22Rv1 (cell line): ENCODE results near the gene HSF2BP.
"Not testable (repeated sequence)": the region's sequence is repeated elsewhere in the genome, so short reads cannot be mapped to it uniquely, and the experiment has no call there.

Experiments used
- CTCF ChIP-seq: fragments of 450-650 bp; IDR thresholded peaks from 2 replicates; pipeline ENCODE4 v1.5.1; 2017; ENCODE audit warnings: mild to moderate bottlenecking
- ZFX ChIP-seq: fragments of 450-650 bp; IDR thresholded peaks from 2 replicates; pipeline ENCODE4 v1.6.1; 2017; ENCODE audit warnings: antibody characterized with exemption, borderline replicate concordance

- not testable (repeated sequence) for TF ChIP-seq CTCF, ZFX
These were observed 63.5 kb downstream of the HSF2BP start for GRCh38 chr21:43595769-43596168.
